K562 (cell line): ENCODE measurements around the gene TMEM86A. TPM values are rescaled to one million over a fixed set of nuclear protein-coding genes. Genes with fewer than 3 reads are reported as not detected.

Source experiments
- ATAC-seq: fragments of 200-7000 bp; cut with Tn5 transposase; 3 replicates; pipeline ENCODE4 v1.9.1; 2020; ENCODE audit warnings: moderate library complexity
- BruUV-seq: library from RNA; stranded (reverse); fragments of 400-500 nt; replicated peaks from 2 replicates; lab custom pipeline; 2021; lab: Mats Ljungman, UMichigan
- CTCF ChIA-PET: fragments of 300-600 bp; formaldehyde crosslinking; extraction: SDS; loops from one replicate; lab custom pipeline; 2021; ENCODE audit warnings: low intra/inter-chr PET ratio; lab: Yijun Ruan, JAX
- POLR2A ChIA-PET: fragments of 300-600, 350-650 bp; sonication (Branson Sonifier 250); formaldehyde crosslinking; extraction: SDS; loops from one replicate; lab custom pipeline; 2021; ENCODE audit warnings: antibody characterized with exemption, inconsistent platforms; lab: Yijun Ruan, JAX
- DNase-seq, 4 experiments: peaks; one replicate each; pipeline versions ENCODE4 v3.0.0 to v3.0.0-alpha.2; 2011 to 2018; ENCODE audit warnings: low spot score in 3 of 4, mixed read lengths in 3 of 4; ENCODE audit errors: extremely low read depth in 1 of 4
- FAIRE-seq: peaks from 2 replicates; lab custom pipeline; 2011; peaks lifted over from hg19 to GRCh38; lab: Jason Lieb, UNC
- H2AFZ ChIP-seq: 2 replicates; pipeline ENCODE4 v1.6.0; 2011; ENCODE audit warnings: low read depth, low read length, control low read depth, inconsistent platforms
- H3K27ac ChIP-seq: fragments of 200-600 bp; 3 replicates; pipeline ENCODE4 v1.8.0; 2011; ENCODE audit warnings: low read depth, mild to moderate bottlenecking, control low read depth, inconsistent platforms, low read length, moderate library complexity, mixed read lengths; ENCODE audit errors: extremely low read depth
- H3K27me3 ChIP-seq, 2 experiments: fragments of 300-600 bp in 1 of 2; 2 replicates in 1 of 2; 3 replicates in 1 of 2; pipeline versions ENCODE4 v1.6.0 to v1.8.0; 2011; ENCODE audit warnings: inconsistent platforms in 2 of 2, low read length in 2 of 2, mild to moderate bottlenecking in 1 of 2, mixed read lengths in 1 of 2, moderate library complexity in 1 of 2; ENCODE audit not compliant: control insufficient read depth in 2 of 2, insufficient read depth in 2 of 2
- H3K36me3 ChIP-seq: fragments of 300-600 bp; 3 replicates; pipeline ENCODE4 v1.8.0; 2011; ENCODE audit warnings: mild to moderate bottlenecking, low read length, inconsistent platforms; ENCODE audit not compliant: control insufficient read depth, insufficient read depth
- H3K4me1 ChIP-seq, 2 experiments: fragments of 200-600 bp in 1 of 2; replicated peaks in 1 of 2; 2 replicates in 1 of 2; 3 replicates in 1 of 2; pipeline versions ENCODE4 v1.5.1 to v1.8.0; 2011; ENCODE audit warnings: inconsistent platforms in 2 of 2, low read length in 2 of 2, mild to moderate bottlenecking in 1 of 2, mixed read lengths in 1 of 2, moderate library complexity in 1 of 2; ENCODE audit not compliant: control insufficient read depth in 2 of 2, insufficient read depth in 2 of 2
- H3K4me2 ChIP-seq: 2 replicates; pipeline ENCODE4 v1.6.1; 2011; ENCODE audit warnings: low read length, control low read depth, inconsistent platforms, mixed read lengths; ENCODE audit not compliant: insufficient read depth
- H3K4me3 ChIP-seq: fragments of 200-600 bp; sonication (generic), shearing (Covaris generic); 2 replicates; pipeline ENCODE4 v1.5.1; 2016; ENCODE audit warnings: control low read depth, inconsistent platforms
- H3K79me2 ChIP-seq: fragments of 200-600 bp; 3 replicates; pipeline ENCODE4 v1.8.0; 2011; ENCODE audit warnings: low read length, inconsistent platforms; ENCODE audit not compliant: control insufficient read depth, insufficient read depth
- H3K9ac ChIP-seq, 2 experiments: 2 replicates each; pipeline versions ENCODE4 v1.6.0 to v1.6.1; 2011; ENCODE audit warnings: low read depth in 2 of 2, low read length in 2 of 2, control low read depth in 1 of 2, inconsistent platforms in 1 of 2, mild to moderate bottlenecking in 1 of 2, mixed read lengths in 1 of 2; ENCODE audit not compliant: insufficient read depth in 1 of 2
- H3K9me1 ChIP-seq: one replicate; pipeline ENCODE4 v1.6.0; 2011; ENCODE audit warnings: inconsistent platforms, mild to moderate bottlenecking, low read length, moderate library complexity; ENCODE audit not compliant: control insufficient read depth, insufficient read depth
- H3K9me3 ChIP-seq: replicated peaks from 2 replicates; pipeline ENCODE4 v1.5.1; 2011; ENCODE audit warnings: low read depth, low read length, inconsistent platforms; ENCODE audit not compliant: control insufficient read depth, insufficient read depth
- H4K20me1 ChIP-seq: replicated peaks from 2 replicates; pipeline ENCODE4 v1.6.1; 2011; ENCODE audit warnings: low read length, inconsistent platforms, mixed read lengths; ENCODE audit not compliant: control insufficient read depth, insufficient read depth
- BCOR ChIP-seq: fragments of 450-650 bp; IDR thresholded peaks from 2 replicates; pipeline ENCODE4 v1.6.1; 2016
- BRCA1 ChIP-seq, 2 experiments: fragments of 450-650 bp in 1 of 2; sonication (generic) in 1 of 2; formaldehyde crosslinking in 1 of 2; IDR thresholded peaks; 2 replicates each; pipeline versions ENCODE4 v1.5.0 to v1.6.1; 2017 to 2020; ENCODE audit warnings: mild to moderate bottlenecking in 1 of 2, missing genetic modification reagents in 1 of 2
- CBX8 ChIP-seq: fragments of 200-600 bp; sonication (generic); IDR thresholded peaks from 2 replicates; pipeline ENCODE4 v1.6.1; 2012; ENCODE audit warnings: borderline replicate concordance, mixed run types, low read depth, mild to moderate bottlenecking, moderate library complexity, mixed read lengths, low read length, control low read depth, inconsistent platforms; ENCODE audit not compliant: poor library complexity, severe bottlenecking; ENCODE audit errors: extremely low read depth
- CREB3L1 ChIP-seq: fragments of 450-650 bp; IDR thresholded peaks from 2 replicates; pipeline ENCODE4 v1.6.1; 2014; ENCODE audit warnings: low read depth, mild to moderate bottlenecking, moderate library complexity, borderline replicate concordance
- DPF2 ChIP-seq: fragments of 450-650 bp; IDR thresholded peaks from 2 replicates; pipeline ENCODE4 v1.6.1; 2016
- KAT8 ChIP-seq: fragments of 450-650 bp; IDR thresholded peaks from 2 replicates; pipeline ENCODE4 v1.6.1; 2016; ENCODE audit warnings: low read depth, mild to moderate bottlenecking
- SLC30A9 ChIP-seq: fragments of 250-450 bp; sonication (Bioruptor Pico); IDR thresholded peaks from 2 replicates; pipeline ENCODE4 v1.8.0; 2022; ENCODE audit warnings: mild to moderate bottlenecking, moderate library complexity
- TARDBP ChIP-seq: fragments of 450-650 bp; IDR thresholded peaks from 2 replicates; pipeline ENCODE4 v1.6.1; 2016
- TCF7L2 ChIP-seq: fragments of 150-350 bp; IDR thresholded peaks from 2 replicates; pipeline ENCODE4 v1.6.1; 2016; ENCODE audit warnings: low read depth, mild to moderate bottlenecking, low read length, moderate library complexity
- ZHX1 ChIP-seq: fragments of 150-350 bp; conservative IDR thresholded peaks from 2 replicates; pipeline ENCODE4 v1.6.1; 2014; ENCODE audit warnings: low read length
- ZNF24 ChIP-seq: fragments of 450-650 bp; IDR thresholded peaks from 2 replicates; pipeline ENCODE4 v1.6.1; 2016
- ZNF41 ChIP-seq: fragments of 250-450 bp; sonication (Bioruptor Pico); conservative IDR thresholded peaks from 2 replicates; pipeline ENCODE4 v1.4.0; 2020; ENCODE audit warnings: mild to moderate bottlenecking
- WGBS: fragments of 100-300 bp; shearing (Covaris generic); methylation state at CpG from one replicate; pipeline ENCODE4 v1.1.6; 2016; ENCODE audit warnings: low coverage, mixed read lengths; ENCODE audit not compliant: insufficient coverage; ENCODE audit errors: missing lambda C conversion rate; 5-methylcytosine and 5-hydroxymethylcytosine counted together
- in situ Hi-C: fragments of 300-500 bp; cut with MboI; formaldehyde crosslinking; loops from 4 replicates; pipeline ENCODE4 v1.15.0; 2018; ENCODE audit warnings: inconsistent platforms, mixed read lengths
- intact Hi-C: fragments of 100-400 bp; cut with micrococcal nuclease; formaldehyde crosslinking; loops from 2 replicates; pipeline ENCODE4 v1.14.2; 2022
- polyA plus RNA-seq, 8 experiments: library from polyadenylated mRNA; depleted of rRNA in 4 of 8; stranded (reverse) in 5 of 8; unstranded in 3 of 8; fragments of >200 nt; fragmentation: Nextera tagmentation in 2 of 8; fragmentation: Illumina TruSeq in 1 of 8; extraction: Ambion mirVana in 2 of 8; extraction: Trizol in 1 of 8; gene quantifications; 2 replicates each; pipeline versions ENCODE4 v1.2.1 to v1.2.3, GENCODE V29; 2011 to 2014; ENCODE audit warnings: inconsistent platforms in 1 of 8, missing spikeins in 1 of 8
- total RNA-seq, 7 experiments: library from RNA; depleted of rRNA in 6 of 7; stranded (reverse); fragments of >200 nt in 6 of 7; fragmentation: Illumina TruSeq in 2 of 7; extraction: Trizol in 2 of 7; gene quantifications; 2 replicates each; pipeline versions ENCODE4 v1.2.1 to v1.2.3, GENCODE V29; 2011 to 2021; ENCODE audit warnings: low replicate concordance in 1 of 7

The TMEM86A gene
- total and polyA plus RNA-seq, 9 of the 15 experiments (the other 6 are each of a cell fraction or from before 2014, with no cell fraction given), result 0.22 to 1.3 (median 0.40) TPM; not detected in 2

GRCh38 chr11:18700375-18700774 lies 1.8 kb downstream of the TMEM86A start:
- H3K9me3 ChIP-seq, result no peaks in the 10 kb centered on the region
- no peaks in the 10 kb centered on the region; the same call in 1 of the 2 replicates for H4K20me1 ChIP-seq
- H3K4me2 ChIP-seq, result no peak overlapping the region
- no peak overlapping the region for H2AFZ ChIP-seq
- POLR2A ChIA-PET, result interaction anchor here (0.6 to 0.7 kb wide), 2 partner anchors 12 to 16 kb away, joined by 3 read pairs; no protein-coding TSS in a partner anchor
- 13% methylated on average over 1 of the region's 1 CpG for WGBS
- CTCF ChIA-PET, result no interaction called here
- H3K27me3 ChIP-seq, result peaks cover 0 to 21% of the 10 kb centered on the region in 2 experiments; a peak in 2 of 5 replicates
- intact Hi-C loops (no loop called here), in situ Hi-C loops (no loop called here)
- ATAC-seq (no peak), DNase-seq (no peak), FAIRE-seq (no peak)
- H3K4me1 ChIP-seq, result peaks cover 9 to 15% of the 10 kb centered on the region in 2 experiments; a peak in 4 of 5 replicates
- no peaks in the 10 kb centered on the region for H3K9me1 ChIP-seq
- H3K4me3 ChIP-seq, result no peak overlapping the region
- BruUV-seq, result no TSS peak
- no peak overlapping the region for H3K27ac ChIP-seq
- TF ChIP-seq TARDBP (no peak), TCF7L2 (no peak)
- H3K79me2 ChIP-seq, result no peaks in the 10 kb centered on the region
- no peaks in the 10 kb centered on the region for H3K36me3 ChIP-seq
- no peak overlapping the region for H3K9ac ChIP-seq

GRCh38 chr11:18700872-18701271 lies 2.3 kb downstream of the TMEM86A start:
- in situ Hi-C loops (no loop called here), intact Hi-C loops (no loop called here)
- Histone ChIP-seq H4K20me1 (no peaks in the 10 kb centered on the region; the same call in 1 of the 2 replicates), H3K9me1 (no peaks in the 10 kb centered on the region), H3K9ac (0 out of 4 replicates have a peak overlapping the region, but pooled peaks of 1 of the 2 experiments have one; percentile 8), H2AFZ (no peak overlapping the region), H3K4me1 (peaks cover 12 to 19% of the 10 kb centered on the region in 2 experiments), H3K9me3 (no peaks in the 10 kb centered on the region), H3K4me3 (no peak overlapping the region), H3K36me3 (no peaks in the 10 kb centered on the region), H3K79me2 (no peaks in the 10 kb centered on the region), H3K27ac (no peak overlapping the region), H3K4me2 (no peak overlapping the region), H3K27me3 (peaks cover 0 to 26% of the 10 kb centered on the region in 2 experiments; a peak in 2 of 5 replicates)
- ATAC-seq, result no peak
- BruUV-seq, result no TSS peak
- DNase-seq, result no peak
- FAIRE-seq, result no peak
- ChIA-PET POLR2A (no interaction called here), CTCF (no interaction called here)
- 26% methylated on average over 7 of the region's 7 CpGs for WGBS
- TF ChIP-seq ZNF24, result no peak
- no peak for TF ChIP-seq BRCA1 (IDR thresholded peaks at IDR 0.05)
- TF ChIP-seq BRCA1 (CRISPR knock-in tag; IDR thresholded peaks at IDR 0.05), result no peak
- no peak for TF ChIP-seq KAT8
- TF ChIP-seq ZHX1, result no peak
- no peak for TF ChIP-seq ZNF41 (CRISPR knock-in tag)
- no peak for TF ChIP-seq SLC30A9 (CRISPR knock-in tag)
- no peak for TF ChIP-seq CREB3L1
- TF ChIP-seq BCOR, result no peak
- TF ChIP-seq DPF2, result no peak
- TF ChIP-seq CBX8, result no peak
